ENCODE data around the gene PEX19. TPM values are rescaled to one million over a fixed set of nuclear protein-coding genes. Genes with fewer than 3 reads are reported as not detected.

PEX19 gene
- 48.1 TPM for polyA plus RNA-seq (2013, experiment 1 of 2)
- 50.5 TPM for polyA plus RNA-seq (2013, experiment 2 of 2)

- WGBS: under 1% methylated on average over 27 of the region's 27 CpGs
- Histone ChIP-seq H3K27me3 (ENCODE audit: insufficient read depth, low read length) (no peaks in the 10 kb centered on the region), H3K27ac (ENCODE audit: low read depth, low read length) (peak within 1 kb of the TSS; percentile 62), H3K9ac (ENCODE audit: low read depth, low read length) (peak within 1 kb of the TSS; percentile 82), H3K9me3 (ENCODE audit: insufficient read depth, low read depth, low read length) (no peaks in the 10 kb centered on the region), H3K4me1 (ENCODE audit: insufficient read depth, low read length) (peaks cover 6% of the 10 kb centered on the region; the same call in 1 of the 2 replicates), H3K4me3 (ENCODE audit: low read length) (peak within 1 kb of the TSS; percentile 88), H3K36me3 (ENCODE audit: insufficient read depth, low read length) (peaks cover 50% of the 10 kb centered on the region)
Measured at GRCh38 chr1:160284782-160285344, at the start of gene PEX19. TSS of gene PEX19 (minus strand) at chr1:160285133. CDS start at chr1:160285124, 9 bp downstream.

GRCh38 chr1:160332516-160332915, 47.6 kb upstream of the PEX19 start:
- Histone ChIP-seq H3K36me3 (ENCODE audit: insufficient read depth, low read length) (peaks cover 95% of the 10 kb centered on the region), H3K9ac (ENCODE audit: low read depth, low read length) (no peak overlapping the region), H3K4me3 (ENCODE audit: low read length) (no peak overlapping the region), H3K27ac (ENCODE audit: low read depth, low read length) (no peak overlapping the region), H3K27me3 (ENCODE audit: insufficient read depth, low read length) (no peaks in the 10 kb centered on the region), H3K4me1 (ENCODE audit: insufficient read depth, low read length) (no peaks in the 10 kb centered on the region), H3K9me3 (ENCODE audit: insufficient read depth, low read depth, low read length) (no peaks in the 10 kb centered on the region)

GRCh38 chr1:160330119-160330518, 45.2 kb upstream of the PEX19 start:
- no peaks in the 10 kb centered on the region for H3K27me3 ChIP-seq (ENCODE audit: insufficient read depth, low read length)
- peaks cover 98% of the 10 kb centered on the region for H3K36me3 ChIP-seq (ENCODE audit: insufficient read depth, low read length)
- no peak overlapping the region for H3K9ac ChIP-seq (ENCODE audit: low read depth, low read length)
- H3K4me3 ChIP-seq (ENCODE audit: low read length): no peak overlapping the region
- H3K4me1 ChIP-seq (ENCODE audit: insufficient read depth, low read length): no peaks in the 10 kb centered on the region
- no peak overlapping the region for H3K27ac ChIP-seq (ENCODE audit: low read depth, low read length)
- no peaks in the 10 kb centered on the region for H3K9me3 ChIP-seq (ENCODE audit: insufficient read depth, low read depth, low read length)

GRCh38 chr1:160328184-160328583, 43.3 kb upstream of the PEX19 start:
- 95% methylated on average over 8 of the region's 8 CpGs for WGBS
- no peak overlapping the region for H3K27ac ChIP-seq (ENCODE audit: low read depth, low read length)
- H3K4me1 ChIP-seq (ENCODE audit: insufficient read depth, low read length): no peaks in the 10 kb centered on the region
- H3K9ac ChIP-seq (ENCODE audit: low read depth, low read length): no peak overlapping the region
- H3K36me3 ChIP-seq (ENCODE audit: insufficient read depth, low read length): peaks cover 96% of the 10 kb centered on the region
- H3K9me3 ChIP-seq (ENCODE audit: insufficient read depth, low read depth, low read length): no peaks in the 10 kb centered on the region
- H3K4me3 ChIP-seq (ENCODE audit: low read length): no peak overlapping the region
- H3K27me3 ChIP-seq (ENCODE audit: insufficient read depth, low read length): no peaks in the 10 kb centered on the region

- Histone ChIP-seq H3K9ac (ENCODE audit: low read depth, low read length) (no peak overlapping the region), H3K4me1 (ENCODE audit: insufficient read depth, low read length) (no peaks in the 10 kb centered on the region), H3K4me3 (ENCODE audit: low read length) (no peak overlapping the region), H3K9me3 (ENCODE audit: insufficient read depth, low read depth, low read length) (no peaks in the 10 kb centered on the region), H3K27ac (ENCODE audit: low read depth, low read length) (no peak overlapping the region), H3K27me3 (ENCODE audit: insufficient read depth, low read length) (no peaks in the 10 kb centered on the region), H3K36me3 (ENCODE audit: insufficient read depth, low read length) (peaks cover 96% of the 10 kb centered on the region)
- WGBS: 97% methylated on average over 5 of the region's 5 CpGs
Measured at GRCh38 chr1:160326418-160326817, 41.5 kb upstream of the PEX19 start.

GRCh38 chr1:160325252-160325651, 40.3 kb upstream of the PEX19 start:
- no peak overlapping the region for H3K27ac ChIP-seq (ENCODE audit: low read depth, low read length)
- H3K9ac ChIP-seq (ENCODE audit: low read depth, low read length): no peak overlapping the region
- no peaks in the 10 kb centered on the region for H3K27me3 ChIP-seq (ENCODE audit: insufficient read depth, low read length)
- no peak overlapping the region for H3K4me3 ChIP-seq (ENCODE audit: low read length)
- H3K9me3 ChIP-seq (ENCODE audit: insufficient read depth, low read depth, low read length): no peaks in the 10 kb centered on the region
- no peaks in the 10 kb centered on the region for H3K4me1 ChIP-seq (ENCODE audit: insufficient read depth, low read length)
- 96% methylated on average over 2 of the region's 4 CpGs for WGBS
- H3K36me3 ChIP-seq (ENCODE audit: insufficient read depth, low read length): peaks cover 91% of the 10 kb centered on the region

- 99% methylated on average over 4 of the region's 6 CpGs for WGBS
- no peaks in the 10 kb centered on the region for H3K4me1 ChIP-seq (ENCODE audit: insufficient read depth, low read length)
- H3K4me3 ChIP-seq (ENCODE audit: low read length): no peak overlapping the region
- H3K27ac ChIP-seq (ENCODE audit: low read depth, low read length): no peak overlapping the region
- peaks cover 89% of the 10 kb centered on the region for H3K36me3 ChIP-seq (ENCODE audit: insufficient read depth, low read length)
- H3K9ac ChIP-seq (ENCODE audit: low read depth, low read length): no peak overlapping the region
- H3K27me3 ChIP-seq (ENCODE audit: insufficient read depth, low read length): no peaks in the 10 kb centered on the region
- no peaks in the 10 kb centered on the region for H3K9me3 ChIP-seq (ENCODE audit: insufficient read depth, low read depth, low read length)
Measured at GRCh38 chr1:160322831-160323230, 37.9 kb upstream of the PEX19 start.

- Histone ChIP-seq H3K4me1 (ENCODE audit: insufficient read depth, low read length) (no peaks in the 10 kb centered on the region), H3K27me3 (ENCODE audit: insufficient read depth, low read length) (no peaks in the 10 kb centered on the region), H3K36me3 (ENCODE audit: insufficient read depth, low read length) (peaks cover 84% of the 10 kb centered on the region), H3K27ac (ENCODE audit: low read depth, low read length) (no peak overlapping the region), H3K4me3 (ENCODE audit: low read length) (no peak overlapping the region), H3K9me3 (ENCODE audit: insufficient read depth, low read depth, low read length) (no peaks in the 10 kb centered on the region), H3K9ac (ENCODE audit: low read depth, low read length) (no peak overlapping the region)
- WGBS: 84% methylated on average over 2 of the region's 2 CpGs
Measured at GRCh38 chr1:160315359-160315758, 30.4 kb upstream of the PEX19 start.

- WGBS: 100% methylated on average over 1 of the region's 1 CpG
Measured at GRCh38 chr1:160309571-160309970, 24.6 kb upstream of the PEX19 start.

GRCh38 chr1:160309185-160309557, 24.2 kb upstream of the PEX19 start:
- H3K4me1 ChIP-seq (ENCODE audit: insufficient read depth, low read length): peaks cover 18% of the 10 kb centered on the region
- no peak overlapping the region for H3K27ac ChIP-seq (ENCODE audit: low read depth, low read length)
- H3K36me3 ChIP-seq (ENCODE audit: insufficient read depth, low read length): peaks cover 89% of the 10 kb centered on the region
- H3K9ac ChIP-seq (ENCODE audit: low read depth, low read length): no peak overlapping the region
- H3K27me3 ChIP-seq (ENCODE audit: insufficient read depth, low read length): no peaks in the 10 kb centered on the region
- H3K9me3 ChIP-seq (ENCODE audit: insufficient read depth, low read depth, low read length): no peaks in the 10 kb centered on the region
- H3K4me3 ChIP-seq (ENCODE audit: low read length): no peak overlapping the region

More at GRCh38 chr1:160309571-160309970, 24.6 kb upstream of the PEX19 start:
- no peaks in the 10 kb centered on the region for H3K27me3 ChIP-seq (ENCODE audit: insufficient read depth, low read length)
- no peak overlapping the region for H3K4me3 ChIP-seq (ENCODE audit: low read length)
- H3K36me3 ChIP-seq (ENCODE audit: insufficient read depth, low read length): peaks cover 91% of the 10 kb centered on the region
- H3K4me1 ChIP-seq (ENCODE audit: insufficient read depth, low read length): peaks cover 18% of the 10 kb centered on the region
- no peak overlapping the region for H3K9ac ChIP-seq (ENCODE audit: low read depth, low read length)
- H3K9me3 ChIP-seq (ENCODE audit: insufficient read depth, low read depth, low read length): no peaks in the 10 kb centered on the region
- H3K27ac ChIP-seq (ENCODE audit: low read depth, low read length): no peak overlapping the region

- Histone ChIP-seq H3K36me3 (ENCODE audit: insufficient read depth, low read length) (peaks cover 88% of the 10 kb centered on the region), H3K27ac (ENCODE audit: low read depth, low read length) (no peak overlapping the region), H3K27me3 (ENCODE audit: insufficient read depth, low read length) (no peaks in the 10 kb centered on the region), H3K9me3 (ENCODE audit: insufficient read depth, low read depth, low read length) (no peaks in the 10 kb centered on the region), H3K4me3 (ENCODE audit: low read length) (no peak overlapping the region), H3K9ac (ENCODE audit: low read depth, low read length) (no peak overlapping the region), H3K4me1 (ENCODE audit: insufficient read depth, low read length) (peaks cover 18% of the 10 kb centered on the region)
- WGBS: 71% methylated on average over 4 of the region's 4 CpGs
Measured at GRCh38 chr1:160308451-160309184, 23.7 kb upstream of the PEX19 start.

All from HUES64 (cell line).